HG02763 (cell line): ENCODE results near the gene RAI2.
"Not testable (repeated sequence)": the region's sequence is repeated elsewhere in the genome, so short reads cannot be mapped to it uniquely, and the experiment has no call there.

Experiments
- ATAC-seq: cut with Tn5 transposase; IDR thresholded peaks from one replicate; pipeline ENCODE4 v1.9.1; 2021; ENCODE audit warnings: mild to moderate bottlenecking, moderate library complexity; ENCODE audit not compliant: unreplicated experiment

RAI2 gene

DNA sequence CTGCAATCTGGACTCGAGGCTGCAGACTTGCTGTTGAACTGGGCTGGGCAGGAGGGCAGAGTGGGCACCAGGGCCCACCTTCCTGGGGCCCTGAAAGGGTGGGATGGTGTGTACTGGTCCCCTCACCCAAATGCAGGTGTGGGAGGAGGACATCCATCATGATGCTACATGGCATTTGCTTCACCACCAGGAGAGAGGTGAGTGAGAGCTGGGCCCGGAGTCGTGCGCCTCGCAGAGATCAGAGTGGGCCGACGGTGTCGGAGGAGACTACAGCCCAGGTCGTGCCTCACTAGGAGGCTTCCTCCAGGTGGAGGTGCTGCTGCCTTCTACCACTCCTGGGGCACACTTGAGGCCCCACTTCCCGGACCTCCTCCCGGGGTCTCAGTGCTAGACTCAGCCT, 73.5 kb downstream of the RAI2 start:
- ATAC-seq: no peak

DNA sequence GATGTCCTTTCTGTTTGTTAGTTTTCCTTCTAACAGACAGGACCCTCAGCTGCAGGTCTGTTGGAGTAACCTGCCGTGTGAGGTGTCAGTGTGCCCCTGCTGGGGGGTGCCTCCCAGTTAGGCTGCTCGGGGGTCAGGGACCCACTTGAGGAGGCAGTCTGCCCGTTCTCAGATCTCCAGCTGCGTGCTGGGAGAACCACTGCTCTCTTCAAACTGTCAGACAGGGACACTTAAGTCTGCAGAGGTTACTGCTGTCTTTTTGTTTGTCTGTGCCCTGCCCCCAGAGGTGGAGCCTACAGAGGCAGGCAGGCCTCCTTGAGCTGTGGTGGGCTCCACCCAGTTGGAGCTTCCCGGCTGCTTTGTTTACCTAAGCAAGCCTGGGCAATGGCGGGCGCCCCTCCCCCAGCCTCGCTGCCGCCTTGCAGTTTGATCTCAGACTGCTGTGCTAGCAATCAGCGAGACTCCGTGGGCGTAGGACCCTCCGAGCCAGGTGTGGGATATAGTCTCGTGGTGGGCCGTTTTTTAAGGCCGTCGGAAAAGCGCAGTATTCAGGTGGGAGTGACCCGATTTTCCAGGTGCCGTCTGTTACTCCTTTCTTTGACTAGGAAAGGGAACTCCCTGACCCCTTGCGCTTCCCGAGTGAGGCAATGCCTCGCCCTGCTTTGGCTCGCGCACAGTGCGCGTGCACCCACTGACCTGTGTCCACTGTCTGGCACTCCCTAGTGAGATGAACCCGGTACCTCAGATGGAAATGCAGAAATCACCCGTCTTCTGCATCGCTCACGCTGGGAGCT, 74.3 kb downstream of the RAI2 start:
- ATAC-seq: not testable (repeated sequence)

DNA sequence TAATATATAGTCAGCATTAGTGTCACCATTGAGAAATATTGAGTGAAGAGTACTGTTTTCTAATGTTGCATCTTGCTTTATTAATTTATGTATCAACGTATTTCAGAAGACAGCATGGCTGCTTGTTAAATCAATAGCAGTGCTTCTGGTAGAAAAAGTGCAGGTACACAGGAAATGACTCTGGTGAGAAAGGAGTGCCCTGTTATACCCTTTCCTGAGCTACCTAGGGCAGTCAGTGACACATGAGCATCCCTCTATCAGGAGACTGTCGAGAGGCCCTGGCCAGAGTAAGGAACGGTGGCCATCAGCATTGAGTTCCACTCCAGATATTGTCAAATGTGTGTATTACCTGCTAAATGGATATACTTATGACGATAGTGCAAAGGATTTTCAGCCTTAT, 81.7 kb downstream of the RAI2 start:
- ATAC-seq: no peak

DNA sequence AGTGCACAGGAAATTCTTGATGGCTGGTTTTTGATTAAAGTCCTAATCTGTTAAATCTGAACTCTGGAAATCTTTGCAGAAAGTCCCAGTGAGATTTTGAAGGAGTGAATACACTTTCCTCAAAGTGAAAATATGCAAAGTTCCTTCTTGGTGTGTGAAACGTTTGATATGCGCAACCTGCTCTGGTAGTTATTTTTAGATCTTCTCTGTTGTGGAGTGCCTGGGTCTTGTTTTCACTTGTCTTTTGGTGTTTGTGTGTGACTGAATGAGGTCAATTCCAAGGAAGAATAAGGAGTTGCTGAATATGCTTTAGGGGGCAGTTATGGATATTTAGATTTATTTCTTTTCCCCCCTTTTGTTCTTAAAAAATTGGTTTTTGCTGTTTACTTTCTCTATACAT, 82.1 kb downstream of the RAI2 start:
- no peak for ATAC-seq

DNA sequence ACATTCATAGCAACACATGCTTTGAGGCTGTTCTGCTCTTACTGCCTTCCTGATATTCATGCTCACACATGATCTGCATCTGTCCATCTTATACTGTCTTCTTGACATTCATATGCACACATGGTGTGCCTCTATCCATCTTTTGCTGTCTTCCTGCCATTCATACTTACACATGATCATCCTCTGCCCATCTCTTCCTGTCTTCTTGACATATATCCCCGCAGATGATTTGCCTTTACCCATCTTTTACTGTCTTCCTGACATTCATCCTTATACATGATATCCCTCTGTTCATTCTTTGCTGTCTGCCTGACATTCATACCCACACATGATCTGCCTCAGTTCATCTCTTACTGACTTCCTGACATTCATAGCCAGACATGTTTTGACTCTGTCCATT, 87.0 kb downstream of the RAI2 start:
- ATAC-seq: no peak

DNA sequence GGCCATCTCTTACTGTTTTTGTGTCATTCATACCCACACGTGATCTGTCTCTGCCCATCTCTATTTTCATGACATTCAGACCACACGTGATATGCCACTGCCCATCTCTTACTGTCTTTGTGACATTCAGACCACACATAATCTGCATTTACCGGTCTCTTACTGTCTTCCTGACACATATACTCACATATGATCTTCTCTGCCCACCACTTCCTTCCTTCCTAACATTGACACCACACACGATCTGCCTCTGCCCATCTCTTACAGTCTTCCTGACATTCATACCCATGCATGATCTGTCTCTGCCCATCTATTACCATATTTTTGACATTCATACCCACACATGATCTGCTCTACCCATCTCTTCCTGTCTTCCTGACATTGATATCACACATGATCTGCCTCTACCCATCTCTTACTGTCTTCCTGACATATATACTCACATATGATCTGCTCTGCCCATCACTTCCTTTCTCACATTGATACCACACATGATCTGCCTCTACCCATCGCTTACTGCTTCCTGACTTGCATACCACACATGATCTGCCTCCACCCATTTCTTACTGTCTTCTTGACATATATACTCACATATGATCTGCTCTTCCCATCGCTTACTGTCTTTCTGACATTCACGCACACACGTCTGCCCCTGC, 87.7 kb downstream of the RAI2 start:
- no peak for ATAC-seq

DNA sequence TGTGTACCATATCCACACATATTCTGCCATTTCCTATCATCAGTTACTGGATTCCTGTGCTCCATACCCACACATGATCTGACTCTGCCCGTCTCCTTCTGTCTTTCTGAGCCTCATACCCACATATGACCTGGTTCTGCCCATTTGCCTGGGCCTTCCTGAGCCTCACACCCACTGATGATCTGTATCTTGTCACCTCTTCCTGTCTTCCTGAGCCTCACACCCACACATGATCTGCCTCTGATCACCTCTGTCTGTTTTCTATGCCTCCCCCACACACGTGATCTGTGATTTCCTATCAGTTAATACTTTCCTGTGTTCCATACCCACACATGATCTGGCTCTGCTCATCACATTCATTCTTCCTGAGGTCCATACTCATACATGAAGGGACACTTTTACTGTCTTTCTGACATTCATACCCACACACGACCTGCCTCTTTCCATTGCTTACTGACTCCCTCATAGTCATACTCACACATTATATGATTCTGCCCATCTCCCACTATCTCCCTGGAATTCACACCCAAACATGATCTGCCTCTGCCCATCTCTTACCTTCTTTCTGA, 91.3 kb downstream of the RAI2 start:
- no peak for ATAC-seq

DNA sequence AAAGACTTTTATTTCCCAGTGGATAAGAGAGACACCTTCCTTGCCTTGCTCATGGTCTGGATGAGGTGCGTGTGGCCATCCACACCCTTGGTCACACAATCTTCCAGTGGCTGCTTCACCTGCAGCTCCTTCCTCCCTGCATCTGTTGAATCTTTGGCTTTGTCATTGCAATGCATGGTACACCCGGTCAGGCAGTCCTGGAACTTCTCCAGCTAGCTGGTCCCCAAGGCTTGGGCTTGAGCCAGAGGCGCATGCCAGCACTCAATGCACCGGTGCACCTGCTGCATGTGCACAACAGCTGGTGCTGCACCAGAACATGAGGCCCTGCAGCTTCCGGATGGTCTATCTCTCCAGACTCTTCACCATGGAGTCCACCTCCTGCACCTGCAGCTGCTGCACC, 92.1 kb downstream of the RAI2 start:
- ATAC-seq: no peak

DNA sequence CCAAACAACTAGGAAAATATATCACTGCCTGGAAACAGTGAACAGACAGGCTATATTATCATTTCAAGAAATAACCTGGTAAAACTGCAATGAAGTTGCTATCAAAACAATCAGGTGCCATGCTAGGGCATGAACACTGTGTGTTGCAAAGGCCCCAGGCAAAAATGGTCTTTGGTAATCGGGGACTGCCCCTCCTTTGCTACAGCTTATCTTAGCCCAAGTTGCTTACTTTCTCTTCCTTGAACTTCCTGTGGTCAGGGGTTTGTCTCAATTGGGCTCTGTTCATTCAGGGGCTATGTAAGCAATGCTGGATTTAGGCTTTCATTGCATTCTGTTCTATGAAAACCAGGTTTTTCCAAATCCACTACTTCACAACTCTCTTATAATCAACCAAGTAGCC, 93.4 kb downstream of the RAI2 start:
- ATAC-seq: no peak

DNA sequence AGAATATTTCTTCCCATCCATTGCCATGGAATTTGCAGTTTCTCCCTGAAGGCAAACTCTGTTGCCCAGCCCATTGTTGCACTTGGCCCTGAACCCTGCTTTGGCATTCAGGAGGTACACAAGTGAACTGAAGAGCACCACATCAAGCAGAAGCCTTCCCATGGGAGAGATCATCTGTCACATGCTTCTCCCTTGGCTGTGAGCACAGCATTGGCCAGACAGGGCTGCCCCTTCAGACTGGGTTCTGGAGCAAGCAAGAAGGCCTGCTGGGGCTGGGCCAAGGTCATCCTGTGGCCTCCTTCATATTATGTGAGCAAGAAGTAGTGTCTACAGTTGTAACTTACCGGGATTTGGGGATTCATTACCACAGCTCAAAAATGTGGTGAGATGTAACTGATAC, 101.1 kb downstream of the RAI2 start:
- no peak for ATAC-seq

DNA sequence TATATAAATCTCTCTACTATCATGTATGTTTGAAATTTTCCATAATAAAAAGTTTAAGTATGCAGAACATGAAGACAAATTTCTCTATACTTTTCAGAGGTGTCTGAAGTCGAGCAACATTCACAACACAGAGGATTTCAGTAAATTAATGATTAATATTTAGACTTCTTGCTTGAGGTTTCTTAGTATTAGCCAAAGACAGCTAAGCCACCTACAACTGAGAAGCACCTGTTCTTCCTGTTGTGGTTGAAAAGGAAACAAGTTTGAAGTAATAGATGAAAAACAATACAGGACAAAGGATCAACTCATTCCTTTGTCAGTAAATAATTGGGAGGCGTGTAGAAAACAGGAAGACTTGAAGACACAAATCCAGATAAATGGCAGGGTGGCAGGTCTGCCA, 102.7 kb downstream of the RAI2 start:
- peak; percentile 85 for ATAC-seq

DNA sequence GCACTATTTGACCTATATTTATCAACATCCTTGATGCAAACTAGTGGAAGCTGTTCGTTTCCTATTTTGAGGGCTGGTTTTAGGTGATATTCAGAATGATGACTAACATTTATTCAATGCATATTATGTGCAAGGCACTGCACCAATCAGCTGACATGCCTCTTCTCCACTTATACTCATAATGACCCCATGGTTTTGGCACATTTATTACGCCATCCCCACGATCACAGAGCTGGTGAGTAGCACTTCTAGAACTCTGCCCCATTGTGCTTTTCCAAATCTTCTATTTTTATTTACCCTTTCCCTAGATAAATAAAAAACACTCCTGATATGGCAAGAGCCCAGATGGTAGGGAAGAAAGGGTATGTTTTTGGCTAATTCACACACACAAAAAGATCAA, 110.7 kb downstream of the RAI2 start:
- ATAC-seq: no peak
